ENCODE results near the gene CFAP119. TPM values are rescaled to one million over a fixed set of nuclear protein-coding genes. Genes with fewer than 3 reads are reported as not detected.
"Not testable (repeated sequence)": the region's sequence is repeated elsewhere in the genome, so short reads cannot be mapped to it uniquely, and the experiment has no call there.

Gene CFAP119
- 1 to 10 TPM in 1 of 2 donors, under 1 TPM in 1; 0.27 to 1.2 TPM for total RNA-seq

DNA sequence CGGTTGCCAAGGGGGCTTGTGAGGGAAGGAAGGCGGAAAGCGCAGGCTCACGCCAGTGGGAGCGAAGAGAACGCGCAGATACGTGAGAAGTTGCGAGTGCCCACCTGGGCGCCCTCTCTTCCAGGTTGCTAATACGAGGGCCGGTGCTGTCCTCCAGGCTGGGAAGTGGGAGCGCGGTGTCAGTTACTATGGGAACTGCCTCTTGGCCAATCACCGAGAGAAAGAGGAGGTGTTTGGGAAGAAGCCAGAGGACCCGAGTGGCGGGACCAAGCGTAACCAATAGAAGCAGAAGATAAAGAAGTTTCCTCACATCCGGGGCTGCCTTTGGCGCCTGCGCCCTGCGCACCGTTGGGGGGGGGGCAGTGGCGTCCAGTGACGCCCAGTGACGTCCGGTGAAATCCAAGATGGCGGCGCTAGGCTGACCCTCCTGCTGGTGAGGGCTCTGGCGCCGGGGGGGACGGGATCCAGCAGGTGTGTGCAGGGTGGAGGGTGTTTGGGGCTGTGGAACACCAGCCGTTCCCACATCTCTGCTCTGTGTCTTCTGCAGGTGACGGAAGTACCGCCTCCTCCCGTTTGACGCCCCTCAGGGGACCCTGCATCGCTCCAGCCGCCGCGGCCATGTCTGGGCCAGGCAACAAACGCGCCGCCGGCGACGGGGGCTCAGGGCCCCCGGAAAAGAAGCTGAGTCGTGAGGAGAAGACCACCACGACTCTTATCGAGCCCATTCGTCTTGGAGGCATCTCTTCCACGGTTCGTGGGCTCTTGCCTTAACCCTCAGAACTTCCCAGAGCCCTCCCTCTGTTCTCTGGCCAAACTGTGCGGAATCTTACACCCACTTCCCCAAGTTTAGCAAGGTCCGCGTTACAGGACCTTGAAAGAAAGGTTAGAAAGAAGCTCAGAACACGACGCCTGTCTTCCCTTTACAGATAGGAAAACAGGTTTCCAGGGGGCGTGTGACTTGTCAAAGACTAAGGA, at the start of gene CFAP119, which contains the start of gene RNF40:
CFAP119 (minus strand) TSS at position 135 of the 975 bp plus-strand sequence. CDS start 314 bp downstream, outside the sequence.
RNF40 (plus strand) TSS at position 395 of the 975 bp plus-strand sequence; CDS start at position 619, 224 bp downstream.
- H3K27me3 ChIP-seq (replicated peaks; ENCODE audit: insufficient read depth), result no peaks in the 10 kb centered on the region
- H3K9me3 ChIP-seq, result no peaks in the 10 kb centered on the region
- H3K4me1 ChIP-seq (ENCODE audit: control insufficient read depth in 1 of 2, low read depth in 2 of 2), result peaks cover 12 to 26% of the 10 kb centered on the region in 2 donors
- peak within 1 kb of the TSS; percentile 82 for H3K4me3 ChIP-seq
- ATAC-seq (ENCODE audit: insufficient number of reproducible peaks, low FRiP score, low read depth) (peak; percentile 96), DNase-seq (ENCODE audit: low spot score) (peak; percentile 90)
- peaks cover 33% of the 10 kb centered on the region for H3K36me3 ChIP-seq
- H3K27ac ChIP-seq, result peak within 1 kb of the TSS; percentile 87
- TF ChIP-seq, protein P1, sequence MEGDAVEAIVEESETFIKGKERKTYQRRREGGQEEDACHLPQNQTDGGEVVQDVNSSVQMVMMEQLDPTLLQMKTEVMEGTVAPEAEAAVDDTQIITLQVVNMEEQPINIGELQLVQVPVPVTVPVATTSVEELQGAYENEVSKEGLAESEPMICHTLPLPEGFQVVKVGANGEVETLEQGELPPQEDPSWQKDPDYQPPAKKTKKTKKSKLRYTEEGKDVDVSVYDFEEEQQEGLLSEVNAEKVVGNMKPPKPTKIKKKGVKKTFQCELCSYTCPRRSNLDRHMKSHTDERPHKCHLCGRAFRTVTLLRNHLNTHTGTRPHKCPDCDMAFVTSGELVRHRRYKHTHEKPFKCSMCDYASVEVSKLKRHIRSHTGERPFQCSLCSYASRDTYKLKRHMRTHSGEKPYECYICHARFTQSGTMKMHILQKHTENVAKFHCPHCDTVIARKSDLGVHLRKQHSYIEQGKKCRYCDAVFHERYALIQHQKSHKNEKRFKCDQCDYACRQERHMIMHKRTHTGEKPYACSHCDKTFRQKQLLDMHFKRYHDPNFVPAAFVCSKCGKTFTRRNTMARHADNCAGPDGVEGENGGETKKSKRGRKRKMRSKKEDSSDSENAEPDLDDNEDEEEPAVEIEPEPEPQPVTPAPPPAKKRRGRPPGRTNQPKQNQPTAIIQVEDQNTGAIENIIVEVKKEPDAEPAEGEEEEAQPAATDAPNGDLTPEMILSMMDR (IDR thresholded peaks at IDR 0.05), result no peak

DNA sequence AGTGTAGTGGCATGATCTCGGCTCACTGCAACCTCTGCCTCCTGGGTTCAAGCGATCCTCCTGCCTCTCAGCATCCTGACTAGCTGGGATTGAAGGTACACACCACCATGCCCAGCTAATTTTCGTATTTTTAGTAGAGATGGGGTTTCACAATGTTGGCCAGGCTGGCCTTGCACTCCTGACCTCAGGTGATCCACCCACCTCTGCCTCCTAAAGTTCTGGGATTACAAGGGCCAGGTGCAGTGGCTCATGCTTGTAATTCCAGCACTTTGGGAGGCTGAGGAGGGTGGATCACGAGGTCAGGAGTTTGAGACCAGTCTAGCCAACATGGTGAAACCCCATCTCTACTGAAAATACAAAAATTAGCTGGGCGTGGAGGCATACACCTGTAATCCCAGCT, 47.8 kb upstream of the CFAP119 start:
- not testable (repeated sequence) for ATAC-seq (ENCODE audit: insufficient number of reproducible peaks, low FRiP score, low read depth); DNase-seq (ENCODE audit: low spot score); H3K27me3 ChIP-seq (replicated peaks; ENCODE audit: insufficient read depth); H3K4me3 ChIP-seq; H3K27ac ChIP-seq; H3K9me3 ChIP-seq; H3K36me3 ChIP-seq
- H3K4me1 ChIP-seq (ENCODE audit: control insufficient read depth in 1 of 2, low read depth in 2 of 2), result peaks cover 4 to 24% of the 10 kb centered on the region in 2 donors

DNA sequence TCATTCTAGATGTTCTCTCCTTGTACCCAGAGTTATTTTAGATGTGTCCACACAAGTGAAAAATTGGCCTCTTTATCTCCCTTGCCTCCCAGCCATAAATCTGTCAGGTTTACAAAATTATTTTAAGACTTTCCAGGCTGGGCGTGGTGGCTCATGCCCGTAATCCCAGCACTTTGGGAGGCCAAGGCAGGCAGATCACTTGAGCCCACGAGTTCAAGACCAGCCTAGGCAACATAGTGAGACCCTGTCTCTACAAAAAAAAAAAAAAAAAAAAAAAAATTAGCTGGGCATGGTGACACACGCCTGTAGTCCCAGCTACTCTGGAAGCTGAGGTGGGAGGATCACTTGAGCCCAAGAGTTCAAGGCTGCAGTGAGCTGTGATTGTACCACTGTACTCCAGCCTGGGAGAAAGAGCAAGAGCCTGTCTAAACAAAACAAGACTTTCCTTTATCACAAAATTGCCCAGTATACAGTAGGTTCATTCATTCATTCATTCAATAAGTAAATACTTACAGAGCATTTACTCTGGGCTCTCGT, 47.1 kb upstream of the CFAP119 start:
- H3K4me3 ChIP-seq, result not testable (repeated sequence)

GRCh38 chr16:30808146-30808545, 46.3 kb upstream of the CFAP119 start:
- ATAC-seq (ENCODE audit: insufficient number of reproducible peaks, low FRiP score, low read depth) (no peak), DNase-seq (ENCODE audit: low spot score) (no peak)
- Histone ChIP-seq H3K36me3 (no peaks in the 10 kb centered on the region), H3K9me3 (no peaks in the 10 kb centered on the region), H3K27me3 (replicated peaks; ENCODE audit: insufficient read depth) (no peaks in the 10 kb centered on the region), H3K27ac (no peak overlapping the region), H3K4me3 (no peak overlapping the region), H3K4me1 (ENCODE audit: control insufficient read depth in 1 of 2, low read depth in 2 of 2) (peaks cover 4 to 18% of the 10 kb centered on the region in 2 donors)
- TF ChIP-seq, protein P1 (IDR thresholded peaks at IDR 0.05), result no peak

More for the DNA sequence above, 47.1 kb upstream of the CFAP119 start:
- ATAC-seq (ENCODE audit: insufficient number of reproducible peaks, low FRiP score, low read depth); DNase-seq (ENCODE audit: low spot score); H3K36me3 ChIP-seq; H3K27ac ChIP-seq; H3K9me3 ChIP-seq; H3K27me3 ChIP-seq (replicated peaks; ENCODE audit: insufficient read depth): not testable (repeated sequence)
- peaks cover 4 to 23% of the 10 kb centered on the region in 2 donors for H3K4me1 ChIP-seq (ENCODE audit: control insufficient read depth in 1 of 2, low read depth in 2 of 2)

- Histone ChIP-seq H3K4me1 (ENCODE audit: control insufficient read depth in 1 of 2, low read depth in 2 of 2) (peaks cover 4 to 18% of the 10 kb centered on the region in 2 donors), H3K9me3 (no peaks in the 10 kb centered on the region), H3K27me3 (replicated peaks; ENCODE audit: insufficient read depth) (no peaks in the 10 kb centered on the region), H3K36me3 (no peaks in the 10 kb centered on the region), H3K4me3 (peak overlapping the region; percentile 77), H3K27ac (peak overlapping the region; percentile 85 to 92)
- ATAC-seq (ENCODE audit: insufficient number of reproducible peaks, low FRiP score, low read depth) (peak; percentile 66), DNase-seq (ENCODE audit: low spot score) (peak; percentile 46)
- TF ChIP-seq, protein P1 (IDR thresholded peaks at IDR 0.05), result no peak
These were observed 43.7 kb upstream of the CFAP119 start for GRCh38 chr16:30805370-30806169.
